HTR-8/SVneo (cell line): Measurements from ENCODE around the gene TMOD2.

Source experiments
- DNase-seq: peaks from one replicate; pipeline ENCODE4 v3.0.0; 2011; ENCODE audit warnings: low spot score, mixed read lengths; ENCODE audit not compliant: insufficient read length
- FAIRE-seq: peaks from 2 replicates; lab custom pipeline; 2011; peaks lifted over from hg19 to GRCh38; lab: Jason Lieb, UNC

Gene TMOD2

DNA sequence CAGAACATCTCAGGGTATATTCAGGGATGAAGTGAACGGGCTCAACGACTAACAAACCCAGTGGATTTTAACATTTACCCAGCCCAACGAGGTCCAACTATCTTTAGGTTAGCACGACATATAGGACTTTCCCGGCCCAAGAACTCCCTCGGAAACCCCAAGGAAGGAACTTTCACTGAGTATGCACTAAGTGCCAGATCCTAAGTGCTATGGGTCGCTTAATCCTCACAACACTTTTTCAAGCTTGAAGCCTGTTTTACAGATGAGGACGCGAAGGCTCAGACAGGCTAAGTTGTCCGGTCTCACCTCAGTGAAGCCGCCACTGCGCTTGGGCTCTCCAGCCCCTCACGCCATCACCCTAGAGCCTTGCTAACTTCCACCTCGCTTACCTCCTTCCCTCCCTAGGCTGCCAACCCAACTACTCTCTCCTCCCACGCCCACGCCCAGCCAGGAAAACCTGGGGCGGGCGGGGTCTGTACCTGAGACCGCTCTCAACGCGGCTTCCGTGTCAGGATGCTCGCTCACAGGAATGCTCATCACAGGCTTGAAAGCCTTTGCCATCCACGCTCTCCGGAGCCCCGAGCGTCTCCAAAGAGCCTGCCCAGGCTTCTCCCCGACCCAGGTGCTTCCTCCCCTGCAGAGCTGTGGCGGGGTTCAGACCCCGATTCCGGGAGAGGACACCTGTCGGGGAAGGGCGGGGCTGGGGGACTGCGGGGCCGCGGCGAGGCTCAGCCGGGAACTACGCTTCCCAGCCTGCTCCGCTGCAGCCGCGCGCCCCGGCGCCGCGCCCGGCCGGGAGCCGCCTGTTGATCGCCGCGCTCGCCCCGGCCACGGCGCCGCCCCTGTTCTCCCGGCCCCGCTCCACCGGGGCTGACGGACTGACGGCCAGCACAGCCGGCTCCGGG, at the start of gene TMOD2:
TSS of gene TMOD2 (plus strand) at position 806 of the 905 bp plus-strand sequence. CDS start 14,845 bp downstream, outside the sequence.
- FAIRE-seq, result no peak

DNA sequence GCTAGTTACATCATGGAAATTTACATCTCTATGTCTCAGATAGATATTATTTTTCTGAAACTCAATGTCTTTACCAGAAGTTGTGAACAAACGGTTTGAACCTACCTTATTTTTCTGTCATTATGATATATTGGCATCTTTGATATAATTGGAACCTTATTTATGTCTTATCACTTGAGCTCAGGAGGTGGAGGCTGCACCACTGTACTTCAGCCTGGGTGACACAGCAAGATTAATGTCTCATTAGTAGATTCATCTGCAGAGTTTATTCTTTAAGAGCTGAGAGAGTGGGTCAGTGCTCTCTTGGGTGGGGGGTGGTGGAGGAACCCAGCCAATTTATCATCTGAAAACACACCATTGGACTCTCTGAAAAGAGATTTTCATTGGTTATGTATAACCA, 48.7 kb upstream of the TMOD2 start:
- FAIRE-seq (no peak), DNase-seq (no peak)

More for the DNA sequence above, at the start of gene TMOD2:
- DNase-seq, result peak; percentile 27

DNA sequence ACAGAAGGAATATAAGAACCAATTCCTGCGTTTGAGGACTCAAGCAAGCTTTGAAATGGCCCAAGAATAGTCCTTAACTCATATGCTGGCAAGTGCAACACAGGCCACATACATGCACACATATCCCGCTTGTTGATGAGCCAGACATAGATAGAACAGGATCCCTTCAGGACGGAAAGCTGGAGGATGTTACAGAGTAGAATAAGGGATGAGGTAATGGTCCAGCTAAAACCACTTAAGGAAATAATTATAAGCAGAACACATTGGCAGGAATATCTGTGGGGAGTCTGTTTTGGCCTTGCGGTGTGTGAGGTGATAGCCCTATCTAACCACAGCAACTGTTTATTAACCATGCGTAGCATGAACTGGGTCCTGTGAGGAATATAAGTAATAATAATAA, 45.1 kb upstream of the TMOD2 start:
- DNase-seq (no peak), FAIRE-seq (no peak)

DNA sequence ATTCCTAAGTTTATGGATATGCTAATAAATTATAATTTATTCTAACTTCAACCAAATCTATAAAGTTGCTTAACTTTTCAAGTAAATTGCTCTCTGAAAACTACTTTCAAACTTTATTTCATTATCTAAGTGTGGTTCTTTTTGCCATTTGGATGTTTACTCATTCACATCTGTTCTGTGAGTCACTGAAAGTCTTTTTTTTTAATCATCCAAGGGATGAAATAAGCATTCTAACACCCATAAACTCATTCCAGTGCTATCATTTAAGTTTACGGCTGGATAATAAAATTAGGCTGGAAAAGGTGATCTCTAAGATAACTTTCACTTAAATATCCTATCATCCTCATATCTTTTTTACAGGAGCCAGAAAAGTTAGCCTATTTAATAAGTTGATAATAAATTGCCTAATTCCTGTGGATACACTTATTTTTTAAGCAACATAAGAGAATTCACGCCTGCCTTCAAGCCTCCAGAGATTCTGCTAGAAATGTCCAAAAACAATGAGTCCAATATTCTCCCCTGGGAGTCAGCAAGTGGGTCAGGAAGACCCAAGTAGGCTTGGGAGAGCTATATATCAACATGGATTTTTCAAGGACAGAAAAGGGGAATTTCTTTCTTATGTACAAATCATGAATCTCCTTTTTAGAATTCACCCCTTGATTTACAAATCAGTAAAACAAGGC, 44.3 kb upstream of the TMOD2 start:
- FAIRE-seq, result no peak
- DNase-seq, result no peak

DNA sequence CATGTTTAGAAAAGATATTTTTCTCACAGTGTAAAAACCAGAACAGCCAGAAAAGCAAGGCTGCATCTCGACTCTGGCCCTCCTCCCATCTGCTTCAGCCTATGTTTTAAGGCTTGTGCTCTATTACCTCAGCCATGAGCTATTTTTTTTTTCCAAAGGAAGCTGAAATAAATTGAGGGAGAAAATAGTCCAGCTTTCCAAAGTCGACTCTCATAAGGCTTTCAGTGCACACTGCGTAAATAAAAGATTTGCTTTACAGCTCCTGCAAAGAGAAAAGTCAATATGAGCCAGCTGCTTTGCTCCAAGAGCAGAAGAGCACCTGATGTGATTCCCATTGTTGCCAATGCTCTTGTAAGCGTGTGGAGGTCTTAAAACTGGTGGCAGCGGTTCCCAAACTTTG, 43.4 kb upstream of the TMOD2 start:
- DNase-seq (no peak), FAIRE-seq (no peak)

DNA sequence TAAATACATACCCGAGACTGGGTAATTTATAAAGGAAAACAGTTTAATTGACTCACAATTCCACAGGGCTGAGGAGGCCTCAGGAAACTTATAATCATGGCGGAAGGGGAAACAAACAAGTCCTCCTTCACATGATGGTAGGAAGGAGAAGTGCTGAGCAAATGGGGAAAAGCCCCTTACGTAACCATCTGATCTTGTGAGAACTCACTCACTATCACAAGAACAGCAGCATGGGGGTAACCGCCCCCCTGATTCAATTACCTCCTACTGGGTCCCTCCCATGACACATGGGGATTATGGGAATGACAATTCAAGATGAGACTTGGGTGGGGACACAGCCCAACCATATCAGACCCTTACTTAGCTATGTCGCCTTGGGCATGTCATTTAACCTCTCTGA, 42.4 kb upstream of the TMOD2 start:
- FAIRE-seq (no peak), DNase-seq (no peak)

DNA sequence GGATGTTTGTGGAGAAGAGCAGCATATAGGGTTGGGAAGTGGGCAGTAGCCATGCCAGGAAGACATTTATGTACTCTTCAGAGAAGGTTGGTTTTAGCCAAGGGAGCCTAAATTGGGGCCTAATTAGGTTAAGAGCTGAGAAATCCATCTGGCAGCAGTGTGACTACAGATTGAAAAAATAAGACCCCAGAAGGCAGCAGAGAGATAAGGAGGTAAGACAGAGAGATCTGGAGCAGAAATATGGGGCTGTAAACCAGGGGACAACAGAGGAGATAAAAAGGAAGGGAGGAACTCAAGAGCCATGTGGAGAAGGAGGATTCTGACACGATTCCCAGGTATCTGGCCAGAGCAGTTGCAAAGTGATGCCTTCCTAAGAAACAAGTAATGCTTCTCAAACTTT, 37.2 kb upstream of the TMOD2 start:
- DNase-seq, result no peak
- FAIRE-seq, result no peak

DNA sequence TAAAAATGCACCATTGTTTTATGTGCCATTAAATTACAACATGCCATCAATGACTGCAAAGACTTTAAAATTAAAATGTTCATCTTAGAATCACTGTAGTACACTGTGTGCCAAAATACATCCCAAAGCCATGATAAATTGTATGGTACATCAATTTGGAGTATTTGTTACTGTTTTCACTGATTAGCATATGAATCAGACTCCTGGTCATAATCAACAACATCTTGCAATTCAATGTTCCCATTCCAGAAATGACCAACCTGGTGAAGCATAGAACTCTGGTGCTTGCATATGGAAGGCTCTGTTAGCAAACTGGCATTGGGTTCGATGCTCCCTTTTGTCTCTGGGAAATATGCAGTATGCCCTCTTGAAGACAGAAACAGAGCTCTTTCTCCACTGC, 36.5 kb upstream of the TMOD2 start:
- no peak for FAIRE-seq
- DNase-seq, result no peak

DNA sequence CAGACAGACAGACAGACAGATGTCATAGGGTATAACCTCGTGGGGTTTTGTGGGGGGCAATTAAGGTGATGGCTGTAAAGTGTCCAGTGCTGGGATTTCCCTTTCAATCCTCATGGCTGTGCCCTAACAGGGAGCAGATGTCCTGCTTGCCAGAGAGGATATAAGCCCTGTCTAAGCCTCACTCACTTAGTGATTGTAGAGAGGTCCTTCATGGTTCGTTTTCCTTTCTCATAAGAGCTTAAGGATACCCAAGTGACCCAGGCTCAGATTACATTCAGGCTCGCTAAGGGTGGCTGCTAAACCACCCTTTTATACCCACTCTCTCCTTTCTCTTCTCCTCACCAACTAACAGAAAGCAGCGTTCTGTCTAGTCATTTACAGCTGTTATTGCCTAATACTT, 33.2 kb upstream of the TMOD2 start:
- no peak for DNase-seq
- FAIRE-seq, result no peak

DNA sequence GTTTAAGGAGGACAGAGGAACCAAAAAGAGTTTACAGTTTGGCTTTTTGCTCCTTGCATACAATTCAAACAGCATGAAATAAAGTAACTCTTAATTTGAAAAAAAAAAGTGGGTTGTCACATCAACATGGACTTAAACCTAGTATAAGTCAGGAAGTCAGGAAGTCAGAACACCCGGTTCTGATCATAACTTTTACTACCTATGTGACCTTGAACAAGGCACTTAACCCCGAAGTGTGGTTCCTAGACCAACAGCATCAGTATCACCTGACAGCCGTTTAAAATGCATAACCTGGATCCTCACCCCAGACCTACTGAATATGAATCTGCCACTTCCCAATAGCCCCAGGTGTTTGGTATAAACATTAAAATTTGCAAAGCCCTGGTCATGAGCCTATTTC, 32.7 kb upstream of the TMOD2 start:
- FAIRE-seq, result no peak
- DNase-seq, result no peak

DNA sequence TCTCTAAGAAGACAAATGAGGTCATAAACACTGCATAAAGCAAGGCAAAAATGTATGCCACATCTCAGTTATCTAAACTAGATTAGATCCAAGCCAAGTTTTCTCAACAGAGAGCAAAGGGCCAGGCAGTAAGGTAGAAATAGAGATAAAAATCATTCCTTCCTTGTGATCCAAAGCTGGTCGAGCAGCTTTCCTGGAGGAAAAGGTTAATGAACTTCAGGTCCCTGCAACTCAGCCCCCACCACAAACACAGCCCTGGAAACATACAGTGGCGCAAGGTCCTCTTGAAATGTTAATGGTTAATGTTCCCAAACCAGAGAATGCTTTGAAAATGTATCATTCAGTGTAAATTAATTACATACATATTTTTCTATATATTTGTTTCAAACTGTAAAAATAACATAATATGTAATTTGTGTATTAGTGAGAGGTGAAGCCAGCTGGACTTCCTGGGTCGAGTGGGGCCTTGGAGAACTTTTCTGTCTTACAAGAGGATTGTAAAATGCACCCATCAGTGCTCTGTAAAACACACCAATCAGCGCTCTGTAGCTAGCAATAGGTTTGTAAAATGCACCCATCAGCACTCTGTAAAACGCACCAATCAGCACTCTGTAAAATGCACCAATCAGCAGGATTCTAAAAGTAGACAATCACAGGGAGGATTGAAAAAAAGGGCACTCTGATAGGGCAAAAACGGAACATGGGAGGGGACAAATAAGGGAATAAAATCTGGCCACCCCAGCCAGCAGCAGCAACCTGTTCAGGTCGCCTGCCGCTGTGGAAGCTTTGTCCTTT, 31.0 kb upstream of the TMOD2 start:
- FAIRE-seq, result no peak
- DNase-seq, result no peak

DNA sequence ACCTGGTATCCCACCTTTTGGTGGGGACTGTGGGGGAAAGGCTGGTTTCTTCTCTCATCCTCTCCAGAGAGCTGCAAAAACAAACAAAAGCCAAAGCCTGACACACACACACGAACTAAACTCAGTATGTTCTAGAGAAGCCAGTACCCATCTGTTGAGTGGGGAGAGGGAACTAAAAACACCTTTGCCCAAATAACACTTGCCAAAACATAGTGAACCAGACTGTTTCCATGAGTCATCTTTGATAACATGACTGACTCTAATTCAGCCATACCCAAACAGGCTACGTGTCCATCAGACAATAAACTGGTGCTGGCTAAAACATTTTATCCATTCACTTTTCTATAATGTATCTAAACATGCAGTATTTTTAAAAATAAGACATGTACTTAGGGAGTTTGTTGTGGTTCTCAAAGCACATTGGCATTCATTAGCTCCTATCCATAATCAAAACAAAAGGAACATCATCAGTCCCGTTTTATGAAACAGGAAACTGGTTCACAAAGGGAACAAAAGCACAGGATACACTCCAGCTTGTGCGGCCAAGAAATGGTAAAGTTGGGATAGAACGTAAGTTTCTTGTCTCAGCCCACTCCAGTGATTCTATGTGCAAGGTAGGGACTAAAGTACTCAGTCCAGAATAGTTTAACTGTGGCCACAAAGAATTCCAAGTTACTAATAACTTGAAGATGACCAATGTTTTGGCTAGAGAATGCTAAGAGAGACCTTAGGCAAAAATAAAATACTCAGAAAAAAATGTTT, 30.0 kb upstream of the TMOD2 start:
- no peak for DNase-seq
- no peak for FAIRE-seq

DNA sequence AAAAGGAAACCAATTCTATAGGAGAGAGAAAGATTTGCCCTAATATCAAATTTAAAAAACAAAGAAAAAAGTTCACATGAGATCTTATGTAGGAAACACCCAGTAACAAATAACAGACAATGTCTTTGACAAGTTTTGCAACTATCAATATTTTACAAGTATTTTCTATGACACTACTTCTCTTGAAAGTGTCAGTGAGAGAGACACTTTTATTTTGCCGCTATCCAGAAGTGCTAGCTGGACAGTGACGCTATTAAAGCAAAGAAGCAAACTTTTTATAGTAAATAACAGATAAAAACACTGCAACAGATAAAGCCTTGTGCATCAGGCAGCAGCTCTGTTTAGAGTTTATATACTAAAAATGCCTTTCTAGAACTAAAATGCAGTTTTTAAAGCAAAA, 27.2 kb upstream of the TMOD2 start:
- no peak for DNase-seq
- no peak for FAIRE-seq

DNA sequence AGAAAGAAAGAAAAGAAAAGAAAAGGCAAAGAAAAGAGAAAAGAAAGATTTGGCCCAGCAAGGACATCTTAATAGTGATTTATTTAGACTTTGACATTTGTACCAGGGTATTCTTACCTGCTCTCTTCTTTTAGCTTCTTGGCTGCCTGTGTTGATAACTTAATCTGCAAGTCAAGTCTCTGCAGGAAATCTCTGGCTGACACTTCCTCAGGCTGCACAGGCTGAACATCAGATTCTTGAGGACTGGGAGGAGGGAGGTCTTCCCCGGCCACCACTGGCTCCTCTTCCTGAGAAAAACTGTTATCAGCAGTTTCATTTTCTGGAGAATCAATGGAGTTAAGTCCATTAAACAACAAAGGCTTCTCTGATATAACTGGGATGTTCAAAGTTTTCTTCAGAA, 26.7 kb upstream of the TMOD2 start:
- no peak for FAIRE-seq
- no peak for DNase-seq

DNA sequence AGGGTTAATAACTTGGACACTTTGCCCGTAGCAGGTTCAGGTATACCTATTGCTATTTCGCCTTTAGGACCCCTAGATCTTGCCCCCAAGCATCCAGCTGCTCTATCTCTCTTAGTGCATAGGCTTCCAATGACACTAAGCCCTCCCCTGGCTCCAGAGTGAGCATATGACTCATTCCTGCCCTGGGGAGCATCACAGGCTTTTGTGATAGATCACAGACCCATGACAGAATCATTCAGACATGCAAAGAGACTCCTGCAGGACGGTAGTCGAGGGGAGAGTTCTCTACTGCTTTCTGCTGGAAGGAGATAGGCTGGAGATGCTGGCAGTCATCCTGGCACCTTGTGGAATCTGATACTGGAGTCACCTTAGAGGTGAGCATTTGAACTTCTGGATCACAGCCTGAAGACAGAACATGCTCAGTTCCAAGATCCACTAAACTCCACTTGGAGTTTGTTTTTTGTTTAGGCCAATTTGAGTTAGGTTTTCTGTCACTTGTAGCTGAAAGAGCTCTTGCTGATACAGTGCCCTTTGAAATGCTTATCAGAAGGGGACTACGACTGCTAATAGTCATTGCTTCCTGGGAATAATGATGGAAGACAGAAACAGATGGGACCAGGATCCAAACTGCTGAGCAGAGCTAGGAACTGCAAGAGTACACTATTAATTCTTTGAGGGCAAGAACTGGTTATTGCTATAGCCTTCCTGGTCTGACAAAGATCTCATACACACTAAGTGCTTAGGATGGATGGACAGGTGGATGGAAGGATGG, 24.9 kb upstream of the TMOD2 start:
- FAIRE-seq, result no peak
- DNase-seq, result peak; percentile 82

DNA sequence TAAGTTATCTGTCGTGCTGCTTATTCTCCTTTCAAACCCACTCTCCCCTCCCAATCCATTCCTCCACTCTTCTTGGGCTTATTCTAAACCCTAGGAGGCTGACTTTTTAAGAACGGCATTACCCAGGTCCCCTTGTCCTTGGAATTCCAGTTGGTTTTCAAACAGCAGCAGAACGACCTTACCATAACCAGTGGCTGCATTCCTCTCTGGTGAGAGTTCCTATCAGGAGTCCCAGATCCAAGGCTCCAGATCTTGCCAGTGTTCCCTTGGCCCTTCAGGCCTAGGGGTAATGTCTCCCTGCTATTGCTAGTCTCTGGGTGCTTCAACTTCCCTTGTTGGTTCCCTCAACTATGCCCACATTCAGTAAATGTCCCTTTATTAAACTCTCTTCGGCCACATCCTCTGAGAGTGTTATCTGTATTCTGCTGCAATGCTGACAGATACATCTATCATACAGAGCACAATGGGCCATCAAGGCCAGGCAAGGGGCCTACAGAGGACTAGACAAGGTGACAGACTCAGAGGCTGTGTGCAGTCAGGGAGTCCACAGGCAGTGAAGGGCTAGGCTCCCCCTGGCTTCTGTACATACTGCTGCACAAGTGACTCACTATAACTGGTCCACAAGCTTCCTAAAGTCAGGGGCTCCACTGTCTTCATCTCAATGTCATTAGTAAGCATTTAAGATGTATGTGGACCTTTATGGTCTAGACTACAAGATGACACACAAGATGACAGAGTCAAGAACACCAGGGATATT, 24.1 kb upstream of the TMOD2 start:
- FAIRE-seq (peak; percentile 33), DNase-seq (no peak)

DNA sequence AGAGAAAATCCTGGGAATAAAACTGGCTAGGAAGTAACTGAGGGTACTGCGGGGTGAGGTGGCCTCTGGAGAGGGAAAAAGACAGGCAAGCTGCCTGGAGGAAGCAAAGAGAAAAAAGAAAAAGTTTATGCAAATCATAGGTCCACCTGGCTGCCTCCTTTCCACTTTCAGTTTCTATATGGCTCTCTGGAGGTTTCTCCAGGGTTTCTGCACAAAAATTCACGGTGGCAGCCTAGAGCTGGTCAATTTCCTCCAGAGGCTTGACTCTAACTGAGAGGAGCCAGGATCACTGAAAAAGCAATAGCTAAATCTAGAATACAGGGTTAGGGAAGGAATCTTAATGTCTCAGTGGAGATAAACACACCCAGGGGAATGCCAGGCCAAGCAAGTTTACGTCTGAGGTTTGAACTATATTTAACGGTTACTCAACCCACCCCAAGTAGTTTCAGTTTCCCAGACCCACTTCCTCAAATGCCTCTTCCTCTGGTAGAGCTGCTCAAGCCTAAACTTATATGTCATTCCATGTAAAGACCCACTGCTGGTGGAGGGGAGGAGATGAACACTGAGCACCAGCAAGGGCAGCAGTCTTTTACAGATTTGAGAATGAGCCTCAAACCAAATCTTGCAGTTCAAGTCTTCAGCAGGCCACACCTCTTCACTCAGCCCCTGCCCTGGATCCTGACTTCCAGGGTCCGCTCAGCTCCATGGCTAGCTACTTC, 19.7 kb upstream of the TMOD2 start:
- no peak for DNase-seq
- no peak for FAIRE-seq

DNA sequence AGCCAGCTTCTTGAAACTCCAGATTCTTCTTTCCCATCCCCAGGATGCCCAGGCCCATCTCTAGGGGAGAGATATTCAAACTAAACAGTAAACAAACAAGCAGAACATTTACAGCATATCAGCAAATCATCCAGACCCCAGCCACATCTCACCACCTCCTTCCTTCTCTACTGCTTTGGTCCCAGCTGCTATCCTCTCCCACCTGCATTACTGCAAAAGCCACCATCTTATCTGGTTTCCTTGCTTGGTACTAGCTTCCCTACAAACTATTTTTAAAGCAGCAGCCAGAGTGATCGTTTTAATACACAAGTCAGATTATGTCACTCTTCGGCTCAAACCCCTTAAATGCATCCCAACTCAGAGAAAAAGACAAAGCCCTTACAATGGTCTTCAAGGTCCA, 18.8 kb upstream of the TMOD2 start:
- DNase-seq (no peak), FAIRE-seq (no peak)
